Measurements from ENCODE around the gene MT2A.
"Not testable (repeated sequence)": the region's sequence is repeated elsewhere in the genome, so short reads cannot be mapped to it uniquely, and the experiment has no call there.

Gene MT2A

DNA sequence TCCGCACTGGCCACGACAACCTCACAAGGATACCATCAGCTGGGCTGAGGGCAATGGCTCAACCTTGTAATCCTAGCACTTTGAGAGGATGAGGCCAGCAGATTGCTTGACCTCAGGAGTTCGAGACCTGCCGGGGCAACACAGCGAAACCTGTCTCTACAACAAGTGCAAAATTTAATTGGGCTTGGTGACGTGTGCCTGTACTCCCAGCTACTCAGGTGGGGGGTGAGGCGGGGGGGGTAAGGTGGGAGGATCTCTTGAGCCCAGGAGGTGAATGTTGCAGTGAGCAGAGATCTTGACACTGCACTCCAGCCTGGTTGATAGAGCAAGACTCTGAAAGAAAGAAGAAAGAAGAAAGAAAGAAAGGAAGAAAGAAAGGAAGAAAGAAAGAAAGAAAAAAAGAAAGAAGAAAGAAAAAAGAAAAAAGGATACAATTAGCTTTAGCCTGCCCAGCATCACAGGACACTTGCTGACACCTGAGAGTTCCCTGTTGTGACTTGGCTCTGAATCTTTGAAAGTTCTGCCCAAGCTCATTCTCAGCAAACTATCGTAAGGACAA lies 12.0 kb downstream of the MT2A start:
- Mint-ChIP-seq H3K27me3 (ENCODE audit: low read depth) (no peaks in the 10 kb centered on the region), H3K27ac (no peak overlapping the region), H3K9me3 (no peaks in the 10 kb centered on the region), H3K36me3 (ENCODE audit: low read depth) (peaks cover 2% of the 10 kb centered on the region), H3K4me1 (ENCODE audit: low read depth) (peaks cover 30% of the 10 kb centered on the region), H3K4me3 (no peak overlapping the region)
- no peak for DNase-seq (ENCODE audit: low spot score)

DNA sequence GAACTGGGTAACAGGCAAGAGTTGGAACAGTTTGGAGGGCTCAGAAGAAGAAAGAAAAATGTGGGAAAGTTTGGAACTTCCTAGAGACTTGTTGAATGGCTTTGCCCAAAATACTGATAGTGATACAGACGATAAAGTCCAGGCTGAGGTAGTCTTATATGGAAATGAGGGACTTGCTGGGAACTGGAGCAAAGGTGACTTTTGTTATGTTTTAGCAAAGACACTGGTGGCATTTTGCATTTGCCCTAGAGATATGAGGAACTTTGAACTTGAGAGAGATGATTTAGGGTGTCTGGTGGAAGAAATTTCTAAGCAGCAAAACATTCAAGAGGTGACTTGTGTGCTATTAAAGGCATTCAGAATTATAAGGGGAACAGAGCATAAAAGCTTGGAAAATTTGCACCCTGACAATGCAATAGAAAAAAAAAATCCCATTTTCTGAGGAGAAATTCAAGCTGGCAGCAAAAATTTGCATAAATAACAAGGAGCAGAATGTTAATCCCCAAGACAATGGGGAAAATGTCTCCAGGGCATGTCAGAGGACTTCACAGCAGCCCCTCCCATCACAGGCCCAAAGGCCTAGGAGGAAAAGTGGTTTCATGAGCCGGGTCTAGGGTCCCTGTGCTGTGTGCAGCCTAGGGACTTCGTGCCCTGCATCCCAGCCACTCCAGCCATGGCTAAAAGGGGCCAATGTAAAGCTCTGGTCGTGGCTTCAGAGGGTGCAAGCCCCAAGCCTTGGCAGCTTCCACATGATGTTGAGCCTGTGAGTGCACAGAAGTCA lies 13.5 kb downstream of the MT2A start:
- not testable (repeated sequence) for H3K36me3 Mint-ChIP-seq (ENCODE audit: low read depth); H3K27me3 Mint-ChIP-seq (ENCODE audit: low read depth); H3K4me3 Mint-ChIP-seq; H3K9me3 Mint-ChIP-seq; H3K27ac Mint-ChIP-seq; DNase-seq (ENCODE audit: low spot score)
- H3K4me1 Mint-ChIP-seq (ENCODE audit: low read depth): peaks cover 29% of the 10 kb centered on the region

DNA sequence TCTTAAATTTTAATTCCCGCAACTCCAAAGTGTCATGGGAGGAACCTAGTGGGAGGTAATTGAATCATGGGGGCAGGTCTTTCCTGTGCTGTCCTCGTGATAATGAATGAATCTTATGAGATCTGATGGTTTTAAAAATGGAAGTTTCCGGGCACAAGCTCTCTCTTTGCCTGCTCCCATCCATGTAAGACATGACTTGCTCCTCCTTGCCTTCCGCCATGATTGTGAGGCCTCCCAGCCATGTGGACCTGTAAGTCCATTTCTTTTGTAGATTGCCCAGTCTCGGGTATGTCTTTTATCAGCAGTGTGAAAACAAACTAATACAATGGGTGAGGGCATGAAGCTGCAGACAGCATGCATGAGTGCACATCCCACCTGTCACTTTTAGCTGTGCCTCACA lies 14.8 kb downstream of the MT2A start:
- not testable (repeated sequence) for H3K9me3 Mint-ChIP-seq, H3K4me3 Mint-ChIP-seq
- peaks cover 25% of the 10 kb centered on the region for H3K4me1 Mint-ChIP-seq (ENCODE audit: low read depth)

DNA sequence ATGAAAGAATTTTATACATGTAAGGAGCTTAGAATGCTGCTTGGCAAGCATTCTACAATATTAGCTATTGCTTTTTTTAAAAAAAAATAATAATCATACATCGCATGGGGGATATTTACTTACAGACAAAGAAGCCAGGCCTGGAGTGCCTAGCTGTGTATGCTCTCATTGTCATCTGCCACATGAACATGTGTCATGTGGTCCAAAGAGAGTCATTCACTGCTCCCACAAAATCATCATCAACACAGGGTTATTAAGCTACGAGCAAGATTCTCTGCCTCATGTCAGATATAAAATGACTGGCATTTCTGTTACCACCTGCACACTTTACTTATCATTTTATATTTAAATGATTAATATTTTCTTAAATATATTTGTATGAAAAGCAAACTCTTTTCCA lies 15.3 kb downstream of the MT2A start:
- no peaks in the 10 kb centered on the region for H3K9me3 Mint-ChIP-seq
- H3K4me1 Mint-ChIP-seq (ENCODE audit: low read depth): peaks cover 27% of the 10 kb centered on the region
- peaks cover 2% of the 10 kb centered on the region for H3K36me3 Mint-ChIP-seq (ENCODE audit: low read depth)
- H3K27ac Mint-ChIP-seq: no peak overlapping the region
- no peaks in the 10 kb centered on the region for H3K27me3 Mint-ChIP-seq (ENCODE audit: low read depth)
- no peak for DNase-seq (ENCODE audit: low spot score)
- no peak overlapping the region for H3K4me3 Mint-ChIP-seq

More for the DNA sequence above, 14.8 kb downstream of the MT2A start:
- not testable (repeated sequence) for DNase-seq (ENCODE audit: low spot score); H3K27ac Mint-ChIP-seq; H3K36me3 Mint-ChIP-seq (ENCODE audit: low read depth); H3K27me3 Mint-ChIP-seq (ENCODE audit: low read depth)

DNA sequence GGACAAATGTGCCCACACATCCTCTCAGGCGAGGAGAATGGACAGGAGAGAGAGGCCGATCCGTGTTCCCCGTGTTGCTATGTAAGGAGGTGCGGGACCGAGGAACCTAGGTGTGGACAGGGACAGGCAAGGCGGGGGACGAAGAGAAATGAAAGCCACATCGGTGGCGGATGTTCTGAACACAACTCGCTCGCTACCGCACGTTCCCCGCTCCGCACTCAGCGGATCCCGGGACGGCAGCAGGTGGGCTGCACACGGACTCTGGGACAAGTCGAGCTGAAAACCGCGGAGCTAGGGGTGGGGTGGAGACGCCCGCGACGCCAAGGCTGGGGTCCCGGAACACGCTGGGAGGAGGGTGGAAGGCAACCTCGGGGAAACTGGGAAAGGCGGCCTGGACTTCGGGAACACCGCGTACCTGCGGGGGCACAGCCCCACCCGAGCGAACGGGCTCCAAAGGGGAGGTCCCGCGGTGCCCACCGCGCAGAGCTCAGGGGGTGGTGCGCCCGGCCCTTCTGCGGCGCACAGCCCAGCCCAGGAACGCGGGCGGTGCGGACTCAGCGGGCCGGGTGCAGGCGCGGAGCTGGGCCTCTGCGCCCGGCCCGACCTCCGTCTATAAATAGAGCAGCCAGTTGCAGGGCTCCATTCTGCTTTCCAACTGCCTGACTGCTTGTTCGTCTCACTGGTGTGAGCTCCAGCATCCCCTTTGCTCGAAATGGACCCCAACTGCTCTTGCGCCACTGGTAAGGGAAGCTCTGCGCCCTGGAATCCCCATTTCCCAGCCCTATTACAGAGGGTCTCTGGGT lies 17.0 kb downstream of the MT2A start, which contains the start of gene MT1E:
Gene MT1E (plus strand): TSS at position 642 of the 803 bp plus-strand sequence. CDS start 71 bp downstream, at position 713.
- H3K4me1 Mint-ChIP-seq (ENCODE audit: low read depth): peaks cover 28% of the 10 kb centered on the region
- H3K4me3 Mint-ChIP-seq: peak within 1 kb of the TSS; percentile 99
- DNase-seq (ENCODE audit: low spot score): peak; percentile 71
- H3K27me3 Mint-ChIP-seq (ENCODE audit: low read depth): peaks cover 6% of the 10 kb centered on the region
- no peaks in the 10 kb centered on the region for H3K9me3 Mint-ChIP-seq
- H3K27ac Mint-ChIP-seq: peak within 1 kb of the TSS; percentile 96
- H3K36me3 Mint-ChIP-seq (ENCODE audit: low read depth): no peaks in the 10 kb centered on the region

DNA sequence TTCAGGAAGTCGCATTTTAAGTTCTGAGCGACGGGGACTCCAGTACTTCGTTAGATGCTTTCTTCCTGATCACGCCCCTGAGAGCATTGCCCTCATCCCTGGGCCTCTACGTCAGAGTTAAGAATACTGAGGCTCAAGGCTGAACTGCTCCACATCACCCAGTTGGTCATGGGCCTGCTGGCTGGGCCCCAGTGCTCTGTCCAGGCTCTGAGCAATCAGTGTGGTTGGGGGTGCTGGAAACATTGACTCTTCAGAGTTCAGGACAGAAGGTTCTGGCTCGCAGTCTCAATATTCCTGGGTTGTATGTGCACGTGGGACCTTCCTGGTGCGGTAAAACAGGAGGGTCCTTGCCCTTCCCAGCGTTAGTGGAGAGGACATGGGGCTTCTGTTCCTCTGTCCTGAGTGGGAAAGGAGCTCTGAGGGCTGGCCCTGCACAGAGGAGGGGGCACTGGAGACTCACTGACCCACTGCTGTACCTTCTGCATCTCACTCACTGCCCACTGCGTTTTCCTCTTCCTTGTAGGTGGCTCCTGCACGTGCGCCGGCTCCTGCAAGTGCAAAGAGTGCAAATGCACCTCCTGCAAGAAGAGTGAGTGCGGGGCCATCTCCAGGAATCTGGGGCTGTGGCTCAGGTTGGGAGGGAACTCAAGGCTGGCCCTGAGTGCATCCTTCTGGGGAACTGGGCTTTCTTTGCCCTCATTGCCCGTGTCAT lies 17.7 kb downstream of the MT2A start:
- Mint-ChIP-seq H3K36me3 (ENCODE audit: low read depth) (no peaks in the 10 kb centered on the region), H3K27ac (peak overlapping the region; percentile 96), H3K27me3 (ENCODE audit: low read depth) (peaks cover 14% of the 10 kb centered on the region), H3K4me3 (peak overlapping the region; percentile 99), H3K4me1 (ENCODE audit: low read depth) (peaks cover 28% of the 10 kb centered on the region), H3K9me3 (no peaks in the 10 kb centered on the region)
- no peak for DNase-seq (ENCODE audit: low spot score)

DNA sequence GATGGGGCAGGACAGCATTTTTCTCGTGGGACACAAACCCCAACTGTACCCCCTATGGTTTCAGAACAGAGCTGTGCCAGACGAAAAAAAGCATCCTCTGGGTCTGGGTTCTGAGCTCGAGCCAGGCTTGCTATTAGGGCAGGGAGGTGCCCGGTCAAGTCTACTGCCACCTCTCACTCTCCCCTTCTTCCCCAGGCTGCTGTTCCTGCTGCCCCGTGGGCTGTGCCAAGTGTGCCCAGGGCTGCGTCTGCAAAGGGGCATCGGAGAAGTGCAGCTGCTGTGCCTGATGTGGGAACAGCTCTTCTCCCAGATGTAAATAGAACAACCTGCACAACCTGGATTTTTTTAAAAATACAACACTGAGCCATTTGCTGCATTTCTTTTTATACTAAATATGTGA lies 18.3 kb downstream of the MT2A start:
- Mint-ChIP-seq H3K36me3 (ENCODE audit: low read depth) (no peaks in the 10 kb centered on the region), H3K27ac (peak overlapping the region; percentile 96), H3K4me1 (ENCODE audit: low read depth) (peaks cover 29% of the 10 kb centered on the region), H3K9me3 (no peaks in the 10 kb centered on the region), H3K27me3 (ENCODE audit: low read depth) (peaks cover 19% of the 10 kb centered on the region), H3K4me3 (peak overlapping the region; percentile 99)
- no peak for DNase-seq (ENCODE audit: low spot score)

DNA sequence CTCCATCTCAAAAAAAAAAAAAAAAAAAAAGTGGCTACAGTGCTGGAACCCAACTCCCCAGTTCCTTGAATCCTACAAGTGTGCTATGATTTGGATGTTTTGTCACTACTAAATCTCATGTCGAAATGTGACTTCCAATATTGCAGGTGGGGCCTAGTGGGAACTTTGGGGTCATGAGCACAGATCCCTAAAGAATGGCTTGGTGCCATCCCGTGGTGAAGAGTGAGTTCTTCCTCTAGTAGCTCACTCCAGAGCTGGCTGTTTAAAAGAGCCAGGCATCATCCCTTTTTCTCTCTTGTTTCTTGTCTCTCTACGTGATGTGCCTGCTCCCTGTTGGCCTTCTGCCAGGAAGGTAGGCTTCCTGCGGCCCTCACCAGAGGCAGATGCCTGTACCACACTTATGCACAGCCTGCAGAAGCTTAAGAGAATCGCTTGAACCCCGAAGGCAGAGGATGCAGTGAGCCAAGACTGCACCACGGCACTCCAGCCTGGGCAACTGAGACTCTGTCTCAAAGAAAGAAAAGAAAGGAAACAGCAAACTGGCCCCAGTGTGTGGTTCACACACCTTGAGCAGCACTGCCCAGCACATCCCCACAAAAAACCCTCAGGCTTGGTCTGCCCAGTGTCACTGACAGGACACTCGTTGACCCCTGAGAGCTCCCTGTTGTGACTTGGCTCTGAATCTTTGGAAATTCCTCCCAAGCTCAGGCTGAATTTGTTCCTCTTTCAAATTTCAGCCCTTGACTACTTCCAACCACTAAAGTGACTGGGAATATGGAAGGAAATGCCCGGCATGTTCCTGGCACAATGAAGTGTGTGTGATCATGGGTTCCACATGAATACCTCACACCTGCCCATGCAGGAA lies 20.3 kb downstream of the MT2A start:
- Mint-ChIP-seq H3K4me1 (ENCODE audit: low read depth) (peaks cover 33% of the 10 kb centered on the region), H3K9me3 (no peaks in the 10 kb centered on the region), H3K27ac (no peak overlapping the region), H3K36me3 (ENCODE audit: low read depth) (no peaks in the 10 kb centered on the region), H3K4me3 (peak overlapping the region; percentile 19), H3K27me3 (ENCODE audit: low read depth) (peaks cover 35% of the 10 kb centered on the region)
- DNase-seq (ENCODE audit: low spot score): no peak

DNA sequence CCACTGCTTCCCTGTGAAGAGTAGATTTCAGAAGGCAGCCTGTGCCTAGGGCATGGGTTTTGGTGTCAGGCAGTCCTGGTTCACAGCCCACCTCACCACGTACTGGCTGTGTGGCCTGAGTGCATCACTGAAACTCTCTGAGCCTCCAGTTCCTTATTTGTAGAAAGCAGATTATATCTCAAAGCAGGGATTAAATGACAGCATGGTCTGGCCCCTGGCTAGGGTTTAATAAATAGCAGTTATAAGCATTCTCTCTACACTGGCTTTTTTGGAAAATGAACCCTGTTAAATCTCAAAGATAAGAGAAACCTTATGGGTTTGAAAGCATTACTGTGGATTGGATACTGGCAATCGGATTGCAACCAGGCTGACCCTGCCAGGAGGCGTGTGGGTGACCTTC lies 21.1 kb downstream of the MT2A start:
- peaks cover 43% of the 10 kb centered on the region for H3K27me3 Mint-ChIP-seq (ENCODE audit: low read depth)
- no peak overlapping the region for H3K4me3 Mint-ChIP-seq
- H3K27ac Mint-ChIP-seq: no peak overlapping the region
- no peaks in the 10 kb centered on the region for H3K36me3 Mint-ChIP-seq (ENCODE audit: low read depth)
- peaks cover 31% of the 10 kb centered on the region for H3K4me1 Mint-ChIP-seq (ENCODE audit: low read depth)
- DNase-seq (ENCODE audit: low spot score): no peak
- H3K9me3 Mint-ChIP-seq: no peaks in the 10 kb centered on the region

DNA sequence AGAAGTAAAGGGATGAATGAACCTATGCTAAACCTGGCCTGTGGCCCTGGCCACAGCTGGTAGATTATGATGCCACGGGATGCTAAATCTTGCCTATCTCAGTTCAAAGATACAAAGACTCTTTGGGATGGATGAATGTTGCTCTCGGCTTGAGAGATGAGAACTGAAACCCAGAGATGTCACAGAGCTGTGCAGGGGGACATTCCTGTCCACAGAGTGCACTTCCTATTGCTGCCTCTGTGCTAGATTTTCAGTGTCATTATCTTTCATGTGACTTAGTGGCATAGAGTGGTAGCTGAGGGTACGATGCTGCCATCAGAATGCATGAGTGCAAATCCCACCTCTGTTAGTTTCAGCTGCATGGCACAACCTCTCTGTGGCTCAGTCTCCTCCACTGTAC lies 21.8 kb downstream of the MT2A start:
- H3K36me3 Mint-ChIP-seq (ENCODE audit: low read depth): peaks cover 4% of the 10 kb centered on the region
- no peaks in the 10 kb centered on the region for H3K9me3 Mint-ChIP-seq
- H3K27ac Mint-ChIP-seq: no peak overlapping the region
- H3K27me3 Mint-ChIP-seq (ENCODE audit: low read depth): peaks cover 49% of the 10 kb centered on the region
- no peak overlapping the region for H3K4me3 Mint-ChIP-seq
- H3K4me1 Mint-ChIP-seq (ENCODE audit: low read depth): peaks cover 31% of the 10 kb centered on the region
- no peak for DNase-seq (ENCODE audit: low spot score)

DNA sequence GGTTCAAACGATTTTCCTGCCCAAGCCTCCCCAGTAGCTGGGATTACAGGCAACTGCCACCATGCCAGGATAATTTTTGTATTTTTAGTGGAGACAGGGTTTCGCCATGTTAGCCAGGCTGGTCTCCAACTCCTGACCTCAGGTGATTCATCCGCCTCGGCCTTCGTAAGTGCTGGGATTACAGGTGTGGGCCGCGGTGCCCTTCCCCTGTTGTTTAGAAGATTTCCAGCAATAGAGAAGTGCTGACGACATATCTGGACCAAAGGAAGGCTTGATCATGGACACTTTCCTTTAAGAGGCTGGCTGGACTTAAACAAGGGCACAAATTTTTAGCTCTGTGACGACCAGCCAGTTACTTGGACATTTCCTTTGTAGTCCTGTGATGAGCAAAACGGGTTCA lies 22.8 kb downstream of the MT2A start:
- no peak overlapping the region for H3K4me3 Mint-ChIP-seq

DNA sequence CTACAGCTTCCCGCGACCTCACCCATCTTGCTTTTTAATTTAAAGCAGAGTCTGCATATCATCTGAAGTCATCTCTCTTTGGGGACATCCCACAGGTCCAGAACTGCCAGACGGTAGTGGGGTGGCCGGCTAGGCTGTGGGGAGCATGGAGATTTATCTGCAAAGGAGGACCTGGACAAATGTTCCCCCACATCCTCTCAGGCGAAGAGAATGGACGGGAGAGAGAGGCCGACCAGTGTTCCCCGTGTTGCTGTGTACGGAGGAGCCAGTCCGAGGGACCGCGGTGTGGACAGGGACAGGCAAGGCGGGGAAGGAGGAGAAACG lies 23.4 kb downstream of the MT2A start:
- Mint-ChIP-seq H3K27ac (no peak overlapping the region), H3K4me1 (ENCODE audit: low read depth) (peaks cover 28% of the 10 kb centered on the region), H3K36me3 (ENCODE audit: low read depth) (peaks cover 4% of the 10 kb centered on the region), H3K9me3 (no peaks in the 10 kb centered on the region), H3K27me3 (ENCODE audit: low read depth) (peaks cover 62% of the 10 kb centered on the region), H3K4me3 (peak overlapping the region; percentile 66)
- no peak for DNase-seq (ENCODE audit: low spot score)

More for the DNA sequence above, 22.8 kb downstream of the MT2A start:
- Mint-ChIP-seq H3K27me3 (ENCODE audit: low read depth) (peaks cover 57% of the 10 kb centered on the region), H3K27ac (no peak overlapping the region), H3K9me3 (no peaks in the 10 kb centered on the region), H3K4me1 (ENCODE audit: low read depth) (peaks cover 31% of the 10 kb centered on the region), H3K36me3 (ENCODE audit: low read depth) (peaks cover 4% of the 10 kb centered on the region)
- no peak for DNase-seq (ENCODE audit: low spot score)
